ENCODE measurements around the gene OTUB1.

Gene OTUB1

DNA sequence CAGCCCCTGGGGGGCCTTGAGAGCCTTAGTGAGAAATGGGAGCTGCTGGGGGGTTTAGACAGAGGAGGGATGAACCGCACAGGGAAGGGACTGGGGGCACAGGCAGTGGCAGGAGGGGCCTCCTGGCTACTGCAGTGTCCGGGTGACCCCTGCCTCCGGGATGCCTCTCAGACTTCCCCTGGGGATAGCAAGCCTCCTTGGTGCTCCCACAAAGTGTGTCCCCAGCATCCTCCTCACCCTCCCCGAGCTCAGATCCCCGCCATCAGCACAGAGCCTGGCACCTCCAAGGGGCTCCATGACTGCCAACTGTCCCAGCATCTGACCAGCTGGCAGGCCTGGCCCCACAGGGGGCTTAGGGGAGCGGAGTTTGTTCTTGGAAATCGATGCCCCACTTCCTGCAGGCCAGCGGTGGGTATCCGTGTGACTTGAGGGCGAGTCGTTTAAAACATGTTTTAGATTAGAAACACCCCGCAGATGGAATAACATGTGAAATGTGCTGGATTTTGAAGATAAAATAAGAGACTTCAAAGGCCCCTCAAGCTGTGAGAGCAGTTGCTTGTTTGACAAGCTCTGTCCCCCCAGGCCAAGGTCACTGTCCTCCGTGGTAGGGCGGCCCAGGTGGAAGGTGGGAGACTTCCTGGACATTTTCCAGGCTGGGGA is 36.0 kb downstream of the OTUB1 start:
- DNase-seq (ENCODE audit: low read depth in 2 of 2, low spot score in 1 of 2): no peak

DNA sequence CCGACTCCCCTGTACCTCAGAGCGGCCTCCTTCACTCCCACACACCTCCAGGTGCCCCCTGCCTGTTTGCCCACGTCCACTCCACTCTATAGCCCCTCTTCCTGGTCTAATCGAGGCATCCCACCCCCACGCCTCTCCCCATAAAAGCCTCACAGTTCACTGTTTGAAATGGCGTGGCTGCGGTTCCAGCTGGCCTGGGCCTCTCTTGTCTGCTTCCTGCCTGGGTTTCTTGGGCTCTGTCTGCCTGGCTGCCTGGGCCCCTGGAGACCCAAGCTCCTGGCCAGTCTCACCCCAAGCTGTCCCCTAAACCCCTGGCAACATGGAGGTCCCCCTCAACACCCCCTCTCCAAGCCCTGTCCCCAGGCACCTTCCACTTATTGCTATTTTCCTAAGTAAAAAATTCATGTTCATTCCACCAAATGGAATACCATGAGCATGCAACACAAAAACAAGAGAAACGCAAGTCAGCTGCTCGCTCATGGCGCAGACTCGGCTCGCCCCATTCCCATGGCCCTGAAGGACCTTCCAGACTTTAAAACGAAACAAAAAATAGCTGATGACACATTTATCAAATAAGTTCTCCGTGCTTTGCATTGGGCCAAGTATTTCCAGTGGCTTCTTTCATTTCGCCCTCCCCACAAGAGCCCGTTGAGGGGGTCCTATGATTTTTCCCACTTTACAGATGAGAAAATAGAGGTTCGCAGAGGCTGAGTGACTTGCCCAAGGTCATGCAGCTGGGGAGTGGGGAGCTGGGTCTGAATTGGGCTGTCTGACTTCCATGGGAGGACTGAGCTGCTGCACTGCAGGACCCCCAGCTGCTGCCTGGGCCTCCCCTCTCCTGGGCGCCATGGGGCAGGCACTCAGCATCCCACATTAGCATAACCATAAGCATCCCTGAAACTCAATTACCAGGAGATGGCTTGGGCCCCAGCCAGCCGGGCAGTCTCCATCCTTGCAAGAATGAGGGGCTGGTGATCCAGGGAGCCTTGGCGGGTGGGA is 37.8 kb downstream of the OTUB1 start:
- no peak for DNase-seq (ENCODE audit: low read depth in 2 of 2, low spot score in 1 of 2)

DNA sequence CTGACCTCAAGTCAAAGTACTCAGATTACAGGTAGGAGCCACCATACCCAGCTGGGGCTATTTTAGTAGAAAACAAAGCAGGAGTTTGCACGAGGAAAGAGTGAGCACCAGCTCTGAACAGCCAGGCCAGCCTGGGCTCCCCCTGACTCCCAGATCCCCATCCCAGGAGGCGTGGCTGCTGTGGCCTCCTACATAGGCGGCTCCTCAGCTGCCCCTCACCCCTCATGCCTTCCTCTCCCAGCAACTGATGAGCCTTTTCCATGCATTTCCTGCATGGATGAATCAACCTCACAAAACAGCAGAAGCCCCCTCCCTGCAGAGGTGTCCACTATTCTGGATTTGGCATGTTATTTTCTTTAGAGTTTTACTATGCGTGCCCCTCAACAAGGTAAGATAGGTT is 39.0 kb downstream of the OTUB1 start:
- no peak for DNase-seq (ENCODE audit: low read depth in 2 of 2, low spot score in 1 of 2)

DNA sequence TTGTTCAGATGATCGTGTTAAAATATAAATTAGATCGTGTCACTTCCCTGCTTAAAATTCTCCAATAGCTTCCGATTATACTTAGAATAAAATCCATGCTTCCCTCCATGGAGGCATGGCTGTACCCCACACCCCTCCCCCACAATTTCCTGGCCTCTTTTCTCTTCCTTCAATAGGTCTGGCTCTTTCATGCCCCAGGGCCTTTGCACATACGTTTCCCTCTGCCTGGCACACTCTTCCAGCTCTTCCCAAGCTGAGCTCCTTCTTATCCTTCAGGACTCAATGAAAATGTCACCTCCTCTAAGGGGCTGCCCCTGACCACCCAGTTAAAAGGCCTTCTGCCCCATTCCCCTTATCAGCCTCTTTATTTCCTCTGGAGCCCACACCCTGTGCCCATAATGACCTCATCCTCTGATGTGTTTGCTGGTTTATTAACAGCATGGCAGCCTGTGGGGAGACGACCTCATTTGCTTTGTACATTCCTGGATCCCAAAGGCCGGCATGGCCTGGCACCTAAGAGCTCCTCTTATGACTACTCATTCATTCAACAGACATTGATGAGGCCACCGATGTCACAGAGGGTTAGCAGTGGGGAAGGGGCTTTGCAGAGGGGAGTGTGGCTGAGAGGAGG is 40.5 kb downstream of the OTUB1 start:
- DNase-seq (ENCODE audit: low read depth in 2 of 2, low spot score in 1 of 2): no peak

DNA sequence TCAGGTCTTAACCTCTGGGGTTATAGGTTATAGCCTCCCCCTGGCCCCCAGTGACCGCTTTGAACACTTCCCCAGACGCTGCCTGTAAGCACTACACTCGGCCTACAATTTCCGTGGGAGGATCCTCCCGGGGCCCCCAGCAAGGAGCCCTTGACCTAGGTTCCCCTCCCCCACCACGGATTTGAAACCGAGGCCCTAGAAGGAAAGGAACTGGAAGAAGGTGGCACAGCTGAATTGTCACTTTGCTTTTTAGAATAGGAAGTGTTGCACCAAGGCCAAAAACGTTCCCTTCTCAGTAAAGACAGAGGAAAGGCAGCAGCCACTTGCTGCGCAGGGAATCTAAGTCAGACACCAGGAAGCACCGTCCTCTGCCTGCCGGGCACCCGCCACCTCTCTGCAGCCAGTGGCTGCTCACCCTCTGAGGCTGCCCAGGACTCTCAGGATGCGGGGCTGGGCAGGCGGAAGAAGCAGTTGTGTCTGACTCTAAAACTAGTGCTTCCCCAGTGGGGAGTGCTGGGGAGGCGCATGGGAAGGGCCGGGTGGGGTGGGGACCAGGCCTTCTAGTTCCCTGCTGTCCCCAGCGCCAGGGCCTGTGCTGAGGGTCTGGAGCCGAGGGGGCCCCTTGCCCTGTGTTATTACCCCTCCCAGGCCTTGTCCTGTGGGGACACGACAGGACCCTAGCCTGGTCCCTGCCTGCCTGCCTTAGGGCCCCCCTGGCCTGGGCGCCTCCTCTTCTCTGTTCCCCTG is 41.6 kb downstream of the OTUB1 start:
- DNase-seq (ENCODE audit: low read depth in 2 of 2, low spot score in 1 of 2): no peak

DNA sequence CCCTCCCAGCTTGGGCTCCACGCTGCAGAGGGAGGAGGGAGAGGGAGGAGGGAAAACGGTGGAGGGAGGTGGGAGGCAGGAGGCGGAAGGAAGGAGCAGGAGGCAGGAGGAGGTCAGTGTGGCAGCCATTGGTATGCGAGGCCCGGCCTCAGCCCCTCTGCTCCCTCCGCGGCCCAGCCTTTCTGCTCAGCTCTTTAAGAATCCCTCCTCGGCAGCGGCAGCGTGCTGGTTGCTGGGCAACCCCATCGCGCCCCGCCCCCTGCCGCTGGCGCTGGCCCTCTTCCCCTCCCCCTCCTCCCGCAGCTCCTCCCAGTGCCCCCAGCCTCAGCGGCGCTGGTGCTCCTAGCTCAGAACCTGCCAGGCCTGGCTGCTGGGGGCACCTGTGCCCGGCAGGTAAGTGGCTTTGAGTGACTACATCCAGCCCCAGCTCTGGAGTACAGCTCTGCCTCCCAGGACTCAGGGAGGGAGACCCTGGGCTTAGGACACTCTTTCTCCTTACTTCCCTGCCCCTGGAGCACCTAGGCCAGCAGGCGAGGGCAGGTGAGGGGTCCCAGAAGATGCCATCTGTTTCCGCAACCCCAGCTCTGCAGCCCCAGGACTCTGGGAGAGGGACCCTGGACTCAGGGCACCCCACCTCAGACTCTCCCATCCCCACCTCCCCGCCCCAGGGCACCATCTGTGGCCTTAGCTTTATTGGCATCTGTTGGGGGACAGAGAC is 42.3 kb downstream of the OTUB1 start:
- DNase-seq (ENCODE audit: low read depth in 2 of 2, low spot score in 1 of 2): no peak

DNA sequence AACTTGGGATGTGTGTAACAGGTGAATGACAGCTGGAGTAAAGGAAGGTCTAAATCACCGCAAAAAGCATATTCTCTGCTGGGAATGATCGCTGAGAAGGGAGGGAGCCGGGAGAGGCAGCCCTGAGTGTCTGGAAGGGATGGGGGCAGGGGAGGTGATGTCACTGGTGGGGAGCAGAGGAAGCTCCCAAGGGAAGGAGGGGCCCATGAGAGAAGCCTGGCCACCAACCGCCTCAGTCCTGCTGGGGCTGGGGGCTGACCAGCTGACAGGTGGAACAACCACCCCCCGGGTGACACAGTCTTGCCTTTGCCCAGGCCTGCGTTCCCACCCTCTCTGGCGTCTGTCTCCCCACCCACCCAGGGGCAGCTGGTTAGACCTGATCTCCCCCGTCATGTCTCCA is 43.5 kb downstream of the OTUB1 start:
- DNase-seq (ENCODE audit: low read depth in 2 of 2, low spot score in 1 of 2): no peak

DNA sequence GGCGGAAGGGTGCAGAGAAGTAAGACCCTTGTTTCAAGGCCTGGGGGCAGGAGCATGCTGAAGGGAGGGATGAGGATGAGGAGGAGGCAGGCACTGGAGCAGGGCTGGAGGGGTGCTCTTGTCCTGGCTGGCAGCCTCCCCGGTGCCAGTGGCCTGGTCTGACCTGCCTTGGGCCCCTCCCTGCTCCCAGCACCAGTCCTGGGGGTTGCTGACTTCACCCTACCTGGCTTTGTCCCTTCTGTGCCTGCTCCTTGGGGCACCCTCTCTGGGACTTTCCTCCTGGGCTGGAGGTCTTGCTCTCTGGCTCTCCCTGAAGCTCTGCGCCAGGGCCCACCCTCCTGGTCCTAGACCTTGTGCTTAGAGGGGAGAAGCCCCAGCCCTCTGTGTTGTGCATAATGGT is 44.8 kb downstream of the OTUB1 start:
- DNase-seq (ENCODE audit: low read depth in 2 of 2, low spot score in 1 of 2): no peak

DNA sequence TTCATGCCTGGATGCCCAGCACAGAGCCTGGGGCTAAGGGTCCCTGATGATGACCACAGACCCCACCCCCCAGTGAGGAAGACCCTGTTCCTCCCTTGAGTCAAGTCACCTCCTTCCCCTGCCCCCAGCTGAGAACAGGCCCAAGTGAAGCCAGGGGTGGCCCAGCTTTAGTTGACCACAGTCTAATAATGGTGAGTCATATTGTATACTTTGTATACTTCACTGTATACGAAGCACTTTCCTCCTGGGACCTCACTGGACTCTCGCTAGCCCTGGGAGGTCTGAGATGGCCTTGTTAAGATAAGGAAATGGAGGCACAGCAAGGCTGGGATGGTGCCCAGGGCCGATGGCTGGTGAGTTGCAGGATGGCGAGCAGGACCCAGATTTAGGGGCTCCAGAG is 45.8 kb downstream of the OTUB1 start:
- DNase-seq (ENCODE audit: low read depth in 2 of 2, low spot score in 1 of 2): no peak

DNA sequence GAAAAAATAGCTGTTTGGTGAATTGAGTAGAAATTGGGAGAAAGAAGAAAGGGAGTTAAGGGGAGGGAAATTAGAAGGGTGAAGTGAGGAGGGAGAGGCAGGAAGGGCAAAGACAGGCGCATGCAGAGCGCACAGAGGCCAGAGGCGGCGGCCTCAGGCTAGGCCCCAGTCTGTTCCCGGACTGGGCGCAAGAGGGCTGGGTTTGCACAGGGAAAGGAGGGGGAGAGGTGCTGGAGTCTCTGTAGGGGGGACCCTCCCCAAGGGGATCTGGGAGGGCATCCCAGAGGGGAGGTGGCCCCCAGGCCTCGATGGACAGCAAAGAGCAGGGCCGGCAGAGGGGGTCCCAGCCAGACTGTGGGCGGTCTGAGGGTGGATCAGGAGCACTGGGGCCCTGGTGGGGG is 48.2 kb downstream of the OTUB1 start:
- no peak for DNase-seq (ENCODE audit: low read depth in 2 of 2, low spot score in 1 of 2)

DNA sequence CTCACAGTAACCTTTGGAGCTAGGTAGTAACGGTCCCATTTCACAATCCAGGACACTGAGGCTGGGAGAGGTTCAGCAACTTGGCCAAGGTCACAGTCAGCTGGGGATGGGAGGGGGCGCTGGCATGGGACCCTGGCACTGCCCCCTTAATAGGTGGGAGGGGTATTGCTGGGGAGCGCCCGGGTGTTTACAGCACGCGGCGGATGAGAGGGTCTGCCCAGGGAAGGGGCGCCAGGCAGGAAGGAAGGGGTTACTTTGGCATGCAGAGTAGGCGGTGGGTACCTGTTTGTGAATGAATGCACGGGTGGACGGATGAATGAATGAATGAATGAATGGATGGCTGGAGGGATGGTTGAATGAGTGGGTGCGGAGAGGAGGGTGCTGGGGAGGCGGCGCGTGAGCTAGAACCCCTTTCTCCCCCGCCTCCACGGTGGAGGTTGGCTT is 48.9 kb downstream of the OTUB1 start:
- no peak for DNase-seq (ENCODE audit: low read depth in 2 of 2, low spot score in 1 of 2)

DNA sequence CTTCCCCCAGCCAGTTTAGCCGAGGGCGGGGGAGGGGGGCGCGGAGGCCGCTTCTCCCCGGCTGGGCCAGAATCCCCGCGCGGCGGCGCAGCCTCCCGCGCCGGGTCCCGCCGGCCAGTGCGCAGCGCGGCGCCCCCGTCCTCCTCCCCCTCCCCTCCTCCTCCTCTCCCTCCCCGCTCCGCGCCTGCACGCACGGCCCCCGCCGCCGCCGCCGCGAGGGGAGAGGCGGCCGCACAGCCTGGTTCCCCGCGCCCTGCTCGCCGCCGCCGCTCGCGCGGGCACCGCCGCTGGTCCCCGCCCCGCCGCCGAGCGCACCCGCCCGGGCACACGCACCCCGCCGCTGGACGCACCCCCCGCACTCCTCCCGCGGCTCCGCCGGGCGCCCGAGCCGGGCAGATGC is 49.3 kb downstream of the OTUB1 start, which contains the start of gene FLRT1:
FLRT1 (plus strand) TSS at position 356 of the 400 bp plus-strand sequence. CDS start 80,337 bp downstream, outside the sequence.
- DNase-seq (ENCODE audit: low read depth in 2 of 2, low spot score in 1 of 2): no peak

DNA sequence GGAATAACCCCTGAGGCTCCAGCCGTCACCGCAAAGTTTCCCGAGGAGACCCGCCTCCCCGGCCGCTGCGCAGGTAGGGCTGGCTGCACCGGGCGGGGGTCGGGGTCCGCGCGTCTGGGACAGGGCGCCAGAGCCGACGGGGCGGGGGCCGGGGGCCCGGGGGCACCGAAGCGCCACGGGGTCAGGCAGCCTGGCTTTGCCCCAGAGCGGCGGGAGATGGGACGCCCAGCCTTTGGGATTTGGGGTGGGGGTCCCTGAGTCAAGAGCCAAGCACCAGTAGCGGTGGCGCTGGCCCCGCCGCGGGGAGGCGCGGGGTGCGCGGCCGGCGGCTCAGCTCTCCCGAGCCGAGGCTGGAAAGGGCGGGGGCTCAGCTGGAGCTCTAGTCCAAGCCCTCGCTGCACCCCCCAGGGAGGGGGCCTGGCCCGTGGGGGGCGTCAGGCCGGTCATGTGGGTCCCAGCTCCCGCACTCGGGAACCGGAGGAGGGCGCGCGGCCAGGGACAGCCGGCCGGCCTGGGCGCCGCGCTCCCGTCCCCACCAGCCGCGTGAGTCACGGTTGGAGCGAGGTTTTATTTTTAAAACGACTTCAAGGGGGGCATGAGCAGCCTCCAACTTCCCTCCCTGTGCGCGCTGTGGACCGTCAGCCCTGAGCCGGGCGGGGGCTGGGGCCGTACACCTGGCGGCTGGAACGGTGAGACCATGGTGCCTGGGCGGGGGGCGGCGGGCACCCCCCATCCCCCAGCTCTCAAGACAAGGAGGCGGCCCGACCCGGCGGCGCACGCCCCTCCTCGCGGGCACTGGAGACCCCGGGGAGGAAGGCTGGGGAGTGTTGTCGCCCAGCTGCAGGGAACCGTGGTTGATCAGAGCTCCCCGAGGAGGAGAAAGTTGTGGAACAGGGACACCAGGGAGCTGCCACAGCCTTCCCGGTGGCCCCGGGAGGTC is 50.1 kb downstream of the OTUB1 start:
- no peak for DNase-seq (ENCODE audit: low read depth in 2 of 2, low spot score in 1 of 2)

DNA sequence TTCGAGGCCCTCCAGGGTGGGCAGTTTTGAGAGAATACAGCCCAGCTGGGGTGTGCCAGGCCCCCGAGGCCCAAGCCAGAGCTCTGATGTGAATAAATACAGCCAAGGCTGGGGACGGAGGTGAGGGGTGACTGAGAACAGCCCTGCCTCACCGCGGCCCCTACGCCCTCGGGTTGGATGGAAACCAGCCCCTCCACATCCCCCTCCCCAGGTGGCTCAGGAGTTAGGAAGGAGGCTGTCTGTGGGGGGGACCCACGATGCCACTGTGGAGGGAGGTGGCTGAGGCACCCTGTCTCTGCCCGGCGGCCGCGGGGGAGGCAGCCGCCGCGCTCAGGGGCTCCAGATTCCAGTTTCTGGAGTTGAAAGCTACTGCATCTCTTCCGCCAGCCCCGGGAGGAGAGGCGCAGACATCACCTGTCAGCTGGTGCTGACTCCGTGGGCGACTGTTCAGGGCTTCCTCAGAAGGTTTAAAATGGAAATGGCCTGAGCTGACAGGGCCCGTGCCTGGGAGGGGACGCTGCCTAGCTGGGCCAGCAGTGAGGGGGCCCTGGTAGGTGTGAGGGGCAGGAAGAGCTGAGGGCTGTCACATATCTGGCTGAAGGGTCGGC is 50.9 kb downstream of the OTUB1 start:
- DNase-seq (ENCODE audit: low read depth in 2 of 2, low spot score in 1 of 2): no peak

DNA sequence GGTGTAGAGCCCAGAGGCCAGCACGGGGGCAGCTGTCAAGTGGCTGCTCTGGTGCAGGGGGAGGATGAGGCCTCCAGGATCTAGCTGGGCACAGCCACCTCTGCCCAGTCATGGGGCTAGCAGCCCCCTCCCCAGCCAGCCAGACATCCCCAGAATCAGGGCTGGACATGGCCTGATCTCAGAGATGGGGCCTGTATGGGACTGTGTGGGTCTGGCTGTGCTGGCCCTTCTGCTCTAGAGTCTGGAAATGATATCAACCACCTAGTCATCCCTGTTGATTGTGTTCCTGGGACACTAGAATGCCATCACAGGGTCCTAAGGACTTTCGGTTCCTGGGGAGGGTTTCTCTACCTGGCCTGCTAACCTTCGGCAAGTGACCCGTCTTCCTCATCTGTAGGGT is 52.3 kb downstream of the OTUB1 start:
- DNase-seq (ENCODE audit: low read depth in 2 of 2, low spot score in 1 of 2): no peak

DNA sequence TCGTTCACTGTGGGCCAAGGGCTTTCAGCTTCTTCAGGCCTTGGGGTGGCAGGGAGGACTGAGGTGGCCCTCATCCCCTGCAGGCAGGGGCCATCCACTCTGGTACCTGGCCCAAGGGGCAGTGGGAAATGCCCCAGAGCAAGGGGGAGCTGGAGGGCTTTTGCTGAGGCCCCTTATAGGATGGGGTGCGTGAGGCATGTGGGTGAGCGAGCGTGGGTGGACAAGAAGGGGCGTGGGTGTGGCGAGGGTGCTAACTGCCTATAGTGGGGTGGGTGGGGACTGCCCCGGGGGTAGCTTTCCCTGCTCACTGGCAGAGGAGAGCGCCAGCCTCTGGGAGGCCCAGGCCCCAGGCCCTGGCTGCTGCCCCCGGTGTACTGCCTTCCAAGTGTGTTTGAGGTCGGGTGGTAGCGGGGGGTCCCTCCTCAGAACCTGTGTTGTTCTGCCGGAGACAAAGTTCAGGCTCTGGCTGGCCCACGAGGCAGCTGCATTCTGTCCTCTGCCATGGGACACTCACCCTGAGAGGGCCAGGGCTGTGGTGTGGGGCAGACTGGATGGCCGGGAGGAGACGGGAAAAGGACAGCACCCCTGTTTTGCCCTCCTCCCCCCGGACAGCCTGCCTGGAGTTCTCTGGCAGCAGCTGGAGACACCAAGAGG is 52.9 kb downstream of the OTUB1 start:
- DNase-seq (ENCODE audit: low read depth in 2 of 2, low spot score in 1 of 2): no peak

DNA sequence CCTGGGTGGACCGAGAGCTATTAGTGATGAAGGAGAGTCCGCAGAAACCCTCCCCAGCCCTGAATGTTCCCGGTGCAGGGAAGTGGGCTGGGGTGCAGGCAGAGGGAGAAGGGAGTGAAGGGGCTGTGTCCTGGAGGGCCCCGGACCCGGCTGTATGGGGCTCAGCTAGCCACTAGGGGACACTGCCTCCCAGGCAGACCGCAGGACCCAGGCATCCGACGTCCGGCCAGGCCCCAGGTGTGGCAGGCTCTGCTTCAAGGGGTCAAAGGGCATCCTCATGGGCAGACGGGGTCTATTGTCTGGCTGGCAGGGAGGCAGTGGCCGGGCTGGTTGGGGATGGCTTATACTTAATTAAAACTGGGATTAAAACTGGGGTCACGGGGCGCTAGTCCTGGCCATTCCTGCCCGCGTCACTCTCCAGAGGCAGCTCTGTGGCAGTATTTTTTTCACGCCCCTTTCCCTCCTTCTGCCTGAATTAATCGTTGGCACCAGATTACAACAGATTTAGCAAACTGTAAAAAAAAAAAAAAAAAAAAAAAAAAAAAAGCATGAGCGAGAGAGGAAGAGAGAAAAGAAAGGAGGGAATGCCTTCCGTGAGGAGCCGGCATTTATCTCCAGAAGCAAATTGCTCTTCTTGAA is 54.6 kb downstream of the OTUB1 start:
- no peak for DNase-seq (ENCODE audit: low read depth in 2 of 2, low spot score in 1 of 2)

DNA sequence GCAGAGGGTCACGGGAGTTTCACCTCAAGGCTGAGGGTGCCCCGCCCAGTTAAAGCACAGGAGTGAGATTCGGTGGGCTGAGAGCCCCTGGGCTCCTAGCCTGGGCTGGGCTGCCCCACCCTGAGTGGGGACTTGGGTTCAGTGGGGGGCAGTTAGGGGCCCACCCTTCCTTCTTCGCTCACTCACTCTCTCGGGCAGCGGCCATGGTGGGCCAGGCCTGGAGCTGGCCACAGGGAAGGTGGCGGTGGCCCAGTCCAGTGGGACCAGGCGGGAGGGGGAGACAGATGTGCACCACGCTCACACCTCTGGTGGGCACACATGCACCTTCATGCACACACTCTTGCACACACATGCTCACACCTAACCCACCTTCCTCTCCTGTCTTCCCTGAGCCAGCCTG is 55.6 kb downstream of the OTUB1 start:
- DNase-seq (ENCODE audit: low read depth in 2 of 2, low spot score in 1 of 2): no peak
